Activated T-cell treated with anti-CD3 and anti-CD28 coated beads, Interleukin-2, amount 50 U/mL, for 1 hour (primary cell): ENCODE results near the gene UBE2Q2.

ENCODE experiments used
- DNase-seq: peaks from one replicate; pipeline ENCODE4 v3.0.0-alpha.2; 2020

UBE2Q2 gene

GRCh38 chr15:75928680-75929608 lies 85.7 kb downstream of the UBE2Q2 start:
- no peak for DNase-seq

- no peak for DNase-seq
Measured at GRCh38 chr15:75929799-75930565, 86.7 kb downstream of the UBE2Q2 start.

GRCh38 chr15:75930866-75931265 lies 87.6 kb downstream of the UBE2Q2 start:
- no peak for DNase-seq

GRCh38 chr15:75942464-75942863 lies 99.2 kb downstream of the UBE2Q2 start:
- no peak for DNase-seq

- DNase-seq, result no peak
Measured at GRCh38 chr15:75943246-75943645, 100.0 kb downstream of the UBE2Q2 start.

GRCh38 chr15:75943713-75944215 lies 100.5 kb downstream of the UBE2Q2 start:
- no peak for DNase-seq

- no peak for DNase-seq
Measured at GRCh38 chr15:75945953-75946352, 102.7 kb downstream of the UBE2Q2 start.

GRCh38 chr15:75947092-75947491 lies 103.8 kb downstream of the UBE2Q2 start:
- DNase-seq, result no peak

GRCh38 chr15:75948761-75949296 lies 105.6 kb downstream of the UBE2Q2 start:
- no peak for DNase-seq
